GM21367 (cell line): ENCODE measurements around the gene CT45A3.
"Not testable (repeated sequence)": the region's sequence is repeated elsewhere in the genome, so short reads cannot be mapped to it uniquely, and the experiment has no call there.

Source experiments
- ATAC-seq: cut with Tn5 transposase; IDR thresholded peaks from one replicate; pipeline ENCODE4 v1.9.1; 2021; ENCODE audit not compliant: unreplicated experiment

Gene CT45A3

DNA sequence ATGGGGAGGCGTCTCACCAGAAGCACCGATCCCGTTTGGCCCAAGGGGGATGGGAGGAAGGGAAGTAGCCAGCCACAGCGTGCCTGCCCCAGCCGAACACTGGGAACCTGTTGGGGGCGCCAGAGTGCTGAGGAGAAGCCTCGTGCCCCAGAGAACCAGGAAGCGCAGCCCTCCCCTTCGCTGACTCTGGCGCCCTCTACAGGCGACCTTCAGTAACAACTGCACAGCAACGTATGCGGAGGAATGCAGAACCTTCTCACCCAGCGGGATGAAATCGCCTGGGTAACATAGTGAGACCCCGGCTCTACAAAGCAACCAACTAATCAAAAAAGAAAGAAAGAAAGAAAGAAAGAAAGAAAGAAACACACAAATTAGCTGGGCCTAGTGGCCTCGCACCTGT lies at the start of gene CT45A3:
Gene CT45A3, minus strand, starts transcription at position 101 of the 400 bp plus-strand sequence. CDS start 3,747 bp downstream, outside the sequence.
- ATAC-seq: not testable (repeated sequence)

GRCh38 chrX:135802687-135803086 lies 34.7 kb upstream of the CT45A3 start, which contains the start of gene CT45A6:
Gene CT45A6 (minus strand): TSS chrX:135802787. CDS start chrX:135798993, 3,794 bp downstream.
- ATAC-seq: not testable (repeated sequence)

DNA sequence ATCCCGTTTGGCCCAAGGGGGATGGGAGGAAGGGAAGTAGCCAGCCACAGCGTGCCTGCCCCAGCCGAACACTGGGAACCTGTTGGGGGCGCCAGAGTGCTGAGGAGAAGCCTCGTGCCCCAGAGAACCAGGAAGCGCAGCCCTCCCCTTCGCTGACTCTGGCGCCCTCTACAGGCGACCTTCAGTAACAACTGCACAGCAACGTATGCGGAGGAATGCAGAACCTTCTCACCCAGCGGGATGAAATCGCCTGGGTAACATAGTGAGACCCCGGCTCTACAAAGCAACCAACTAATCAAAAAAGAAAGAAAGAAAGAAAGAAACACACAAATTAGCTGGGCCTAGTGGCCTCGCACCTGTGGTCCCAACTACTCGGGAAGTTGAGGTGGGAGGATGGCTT lies 17.4 kb upstream of the CT45A3 start, which contains the start of gene CT45A5:
Gene CT45A5, minus strand, starts transcription at position 101 of the 400 bp plus-strand sequence. CDS start 3,774 bp downstream, outside the sequence.
- ATAC-seq: not testable (repeated sequence)

DNA sequence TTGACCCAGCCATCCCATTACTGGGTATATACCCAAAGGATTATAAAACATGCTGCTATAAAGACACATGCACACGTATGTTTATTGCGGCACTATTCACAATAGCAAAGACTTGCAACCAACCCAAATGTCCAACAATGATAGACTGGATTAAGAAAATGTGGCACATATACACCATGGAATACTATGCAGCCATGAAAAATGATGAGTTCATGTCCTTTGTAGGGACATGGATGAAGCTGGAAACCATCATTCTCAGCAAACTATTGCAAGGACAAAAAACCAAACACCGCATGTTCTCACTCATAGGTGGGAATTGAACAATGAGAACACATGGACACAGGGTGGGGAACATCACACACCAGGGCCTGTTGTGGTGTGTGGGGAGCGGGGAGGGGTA lies 23.3 kb downstream of the CT45A3 start:
- ATAC-seq: not testable (repeated sequence)

GRCh38 chrX:135741192-135741715 lies 26.7 kb downstream of the CT45A3 start:
- no peak for ATAC-seq

DNA sequence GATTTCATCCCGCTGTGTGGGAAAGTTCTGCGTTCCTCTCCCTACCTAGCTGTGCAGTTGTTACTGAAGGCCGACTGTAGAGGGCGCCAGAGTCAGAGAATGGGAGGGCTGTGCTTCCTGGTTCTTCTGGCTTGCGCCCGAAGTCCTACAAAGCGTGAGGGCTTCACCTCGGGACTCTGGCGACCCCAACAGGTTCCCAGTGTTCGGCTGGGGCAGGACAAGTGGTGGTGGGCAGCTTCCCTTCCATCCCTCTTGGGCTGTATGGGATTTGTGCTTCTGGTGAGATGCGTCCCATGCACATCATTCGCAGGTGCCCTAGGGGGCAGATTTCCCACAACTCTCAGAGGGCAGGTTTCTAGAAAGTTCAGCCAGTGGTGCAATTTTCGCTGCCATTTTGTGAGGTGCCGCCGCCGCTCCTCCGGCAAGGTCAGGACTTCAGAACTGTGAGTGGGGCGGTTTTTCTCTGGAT lies 27.3 kb downstream of the CT45A3 start:
- ATAC-seq: peak; percentile 62

DNA sequence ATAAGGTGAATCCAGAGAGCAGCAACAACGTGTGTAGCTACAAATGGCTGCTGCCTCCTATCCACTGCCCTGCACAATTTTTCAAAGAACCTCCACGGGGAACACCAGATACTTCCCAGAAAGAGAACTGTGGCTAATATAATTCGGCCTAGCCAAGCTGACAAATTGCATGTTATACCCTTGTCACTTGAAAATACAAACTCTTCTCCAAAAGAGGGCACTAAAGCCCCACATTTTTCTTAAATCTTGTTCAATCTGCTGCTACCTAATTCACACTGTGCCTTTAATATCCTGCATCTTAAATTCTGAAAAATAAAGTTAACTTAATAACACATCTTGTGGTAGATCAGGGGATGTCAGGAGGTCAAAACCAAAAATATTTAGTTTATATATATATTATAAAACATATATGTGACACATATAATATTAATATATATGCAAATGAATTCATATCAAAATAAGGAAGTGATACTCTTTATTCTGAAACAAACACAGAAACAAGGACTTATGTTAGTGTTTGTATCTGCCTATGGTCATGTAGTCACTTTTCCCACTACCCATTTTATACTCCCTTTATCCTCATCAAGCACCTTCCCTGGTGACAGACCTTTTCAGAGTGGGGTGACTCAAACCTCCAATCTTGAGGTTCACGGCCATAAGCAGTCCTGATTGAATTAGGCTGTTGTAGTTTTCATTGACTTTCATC lies 30.5 kb downstream of the CT45A3 start:
- no peak for ATAC-seq

- not testable (repeated sequence) for ATAC-seq
Measured at GRCh38 chrX:135734666-135735065, 33.3 kb downstream of the CT45A3 start.

GRCh38 chrX:135713795-135714194 lies 54.2 kb downstream of the CT45A3 start:
- no peak for ATAC-seq

DNA sequence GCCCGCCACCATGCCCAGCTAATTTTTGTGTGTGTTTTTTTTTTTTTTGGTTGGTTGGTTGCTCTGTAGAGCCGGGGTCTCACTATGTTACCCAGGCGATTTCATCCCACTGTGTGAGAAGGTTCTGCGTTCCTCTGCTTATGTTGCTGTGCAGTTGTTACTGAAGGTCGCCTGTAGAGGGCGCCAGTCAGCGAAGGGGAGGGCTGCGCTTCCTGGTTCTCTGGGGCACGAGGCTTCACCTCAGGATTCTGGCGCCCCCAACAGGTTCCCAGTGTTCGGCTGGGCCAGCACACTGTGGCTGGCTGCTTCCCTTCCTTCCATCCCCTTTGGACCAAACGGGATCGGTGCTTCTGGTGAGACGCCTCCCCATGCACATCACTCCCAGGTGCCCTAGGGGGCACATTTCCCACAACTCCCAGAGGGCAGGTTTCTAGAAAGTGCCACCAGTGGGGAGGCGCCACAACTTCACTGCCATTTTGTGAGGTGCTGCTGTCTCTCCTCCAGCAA lies 54.8 kb downstream of the CT45A3 start, which contains the start of gene CT45A1:
Gene CT45A1, plus strand, starts transcription at position 457 of the 507 bp plus-strand sequence. CDS start 5,302 bp downstream, outside the sequence.
- ATAC-seq: not testable (repeated sequence)
